ENCODE measurements around the gene CD248.

- TF ChIP-seq, protein P1, sequence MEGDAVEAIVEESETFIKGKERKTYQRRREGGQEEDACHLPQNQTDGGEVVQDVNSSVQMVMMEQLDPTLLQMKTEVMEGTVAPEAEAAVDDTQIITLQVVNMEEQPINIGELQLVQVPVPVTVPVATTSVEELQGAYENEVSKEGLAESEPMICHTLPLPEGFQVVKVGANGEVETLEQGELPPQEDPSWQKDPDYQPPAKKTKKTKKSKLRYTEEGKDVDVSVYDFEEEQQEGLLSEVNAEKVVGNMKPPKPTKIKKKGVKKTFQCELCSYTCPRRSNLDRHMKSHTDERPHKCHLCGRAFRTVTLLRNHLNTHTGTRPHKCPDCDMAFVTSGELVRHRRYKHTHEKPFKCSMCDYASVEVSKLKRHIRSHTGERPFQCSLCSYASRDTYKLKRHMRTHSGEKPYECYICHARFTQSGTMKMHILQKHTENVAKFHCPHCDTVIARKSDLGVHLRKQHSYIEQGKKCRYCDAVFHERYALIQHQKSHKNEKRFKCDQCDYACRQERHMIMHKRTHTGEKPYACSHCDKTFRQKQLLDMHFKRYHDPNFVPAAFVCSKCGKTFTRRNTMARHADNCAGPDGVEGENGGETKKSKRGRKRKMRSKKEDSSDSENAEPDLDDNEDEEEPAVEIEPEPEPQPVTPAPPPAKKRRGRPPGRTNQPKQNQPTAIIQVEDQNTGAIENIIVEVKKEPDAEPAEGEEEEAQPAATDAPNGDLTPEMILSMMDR (IDR thresholded peaks at IDR 0.05): no peak
- no peak for TF ChIP-seq POLR2A (IDR thresholded peaks at IDR 0.05)
- TF ChIP-seq POLR2AphosphoS5 (IDR thresholded peaks at IDR 0.05): no peak
- no peak for TF ChIP-seq EP300 (IDR thresholded peaks at IDR 0.05; ENCODE audit: low read depth)
These were observed 6.5 kb downstream of the CD248 start for GRCh38 chr11:66310324-66310723.
